GM23248 (cell line): Measurements from ENCODE around the gene ZFX.

Experiments
- EZH2 ChIP-seq: fragments of 200-600 bp; sonication (generic); IDR thresholded peaks from 2 replicates; pipeline ENCODE4 v1.6.1; 2018; ENCODE audit warnings: antibody characterized with exemption, mild to moderate bottlenecking; ENCODE audit not compliant: insufficient read depth, poor library complexity, severe bottlenecking
- EZH2phosphoT487 ChIP-seq: fragments of 200-600 bp; sonication (generic); IDR thresholded peaks from 2 replicates; pipeline ENCODE4 v1.6.1; 2018; ENCODE audit warnings: antibody characterized with exemption, moderate library complexity, mild to moderate bottlenecking, low read depth; ENCODE audit not compliant: insufficient read depth

DNA sequence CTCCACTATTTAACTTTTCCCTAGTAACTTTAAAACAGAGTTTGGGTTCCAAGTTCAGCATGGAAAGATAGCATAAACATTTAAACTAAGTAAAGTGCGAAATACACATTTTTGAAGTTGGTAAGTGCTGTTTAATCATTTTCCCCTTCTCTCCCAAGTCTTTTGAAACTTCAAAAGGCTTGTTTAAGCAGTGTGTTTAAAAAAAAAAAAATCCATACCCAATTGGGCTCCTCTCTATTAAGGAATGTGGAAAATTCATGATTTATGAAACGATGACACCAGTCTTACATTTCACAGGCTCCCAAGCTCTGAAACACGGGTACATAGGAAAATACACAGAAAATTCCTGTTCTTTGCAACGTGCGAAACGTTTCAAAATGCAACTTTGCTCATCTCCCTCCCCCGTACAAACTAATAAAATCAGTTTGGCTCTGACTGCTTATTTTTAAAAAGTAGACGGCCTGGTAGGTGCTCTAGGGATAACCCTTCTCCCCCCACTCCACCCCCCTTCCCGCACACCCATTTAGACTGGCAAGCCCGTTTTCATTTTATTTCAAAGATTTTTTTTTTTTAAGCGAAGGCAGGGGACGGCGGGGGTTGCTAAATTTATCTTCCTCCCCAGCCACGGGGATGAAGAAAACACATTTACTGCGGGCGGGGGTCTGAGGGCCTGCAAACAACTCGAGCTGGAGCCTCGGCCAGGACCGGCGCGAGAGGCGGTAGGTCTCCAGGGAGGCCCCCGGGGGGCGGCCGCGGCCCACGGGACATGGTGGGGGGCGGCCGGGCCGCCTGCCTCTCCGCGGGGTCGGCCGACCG, 786 bp upstream of the ZFX start:
- TF ChIP-seq EZH2phosphoT487 (no peak), EZH2 (no peak)
